HG02981 (cell line): ENCODE results near the gene BIN1.

ENCODE experiments used
- ATAC-seq: cut with Tn5 transposase; IDR thresholded peaks from one replicate; pipeline ENCODE4 v1.9.1; 2021; ENCODE audit warnings: mild to moderate bottlenecking, moderate library complexity; ENCODE audit not compliant: unreplicated experiment

BIN1 gene

DNA sequence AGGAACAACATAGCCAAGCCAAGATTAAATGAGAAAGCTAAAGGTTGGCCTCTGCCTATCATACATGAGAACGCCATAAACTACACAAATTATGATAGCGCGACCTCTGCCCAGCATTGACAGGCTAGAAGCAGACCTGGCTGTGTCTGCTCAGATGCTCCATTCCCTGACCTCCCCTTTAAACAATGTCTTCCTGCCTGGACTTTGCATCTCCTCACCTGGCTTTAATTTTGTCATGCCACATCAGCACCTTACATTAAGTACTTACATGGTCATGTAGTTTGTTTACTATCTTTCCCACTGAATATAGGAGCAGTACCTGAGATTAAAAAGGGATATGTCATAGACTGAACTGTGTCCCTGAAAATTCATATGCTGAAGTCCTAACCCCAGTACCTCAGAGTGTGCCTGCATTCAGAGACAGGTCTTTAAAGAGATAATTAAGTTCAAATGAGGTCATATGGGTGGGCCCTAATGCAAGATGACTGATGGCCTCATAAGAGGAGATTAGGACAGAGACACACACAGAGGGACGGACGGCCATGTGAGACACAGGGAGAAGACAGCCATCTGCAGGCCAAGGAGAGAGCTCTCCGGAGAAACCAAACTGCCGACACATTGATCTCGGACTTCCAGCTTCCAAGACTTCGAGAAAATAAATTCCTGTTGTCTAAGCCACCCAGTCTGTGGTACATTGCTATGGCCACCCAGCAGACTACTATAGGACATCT, 103.7 kb downstream of the BIN1 start:
- no peak for ATAC-seq

DNA sequence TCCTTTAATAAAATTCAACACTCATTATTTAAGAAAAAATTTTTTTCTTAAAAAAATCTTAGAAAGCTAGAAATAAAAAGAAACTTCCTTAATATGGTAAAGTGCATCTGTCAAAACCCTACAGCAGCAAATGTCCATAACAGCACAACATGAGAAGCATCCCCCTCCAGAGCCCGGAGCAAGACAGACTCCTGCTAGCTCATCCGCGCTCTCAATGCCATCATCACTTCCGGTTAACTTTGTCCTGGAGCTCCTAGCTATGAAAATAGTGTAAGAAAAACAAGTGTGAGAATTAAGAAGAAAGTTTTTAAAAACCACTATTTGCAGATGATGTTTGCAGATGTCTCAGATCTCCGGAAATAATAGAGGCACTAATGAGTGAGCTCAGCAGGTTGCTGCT, 105.2 kb downstream of the BIN1 start:
- no peak for ATAC-seq

DNA sequence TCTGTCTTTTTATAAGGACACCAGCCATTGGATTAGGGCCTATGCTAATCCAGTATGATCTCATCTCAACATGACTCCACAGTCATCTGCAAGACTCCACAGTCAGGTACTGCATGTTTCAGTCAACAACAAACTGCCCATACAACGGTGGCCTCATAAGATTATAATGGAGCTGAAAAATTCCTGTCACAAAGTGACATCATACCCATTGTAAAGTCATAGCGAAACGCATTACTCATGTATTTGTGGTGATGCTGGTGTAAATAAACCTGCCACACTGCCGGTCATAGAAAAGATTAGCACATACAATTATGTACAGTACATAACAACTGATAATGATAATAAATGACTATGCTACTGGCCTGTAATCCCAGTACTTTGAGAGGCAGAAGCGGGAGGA, 106.0 kb downstream of the BIN1 start:
- no peak for ATAC-seq

DNA sequence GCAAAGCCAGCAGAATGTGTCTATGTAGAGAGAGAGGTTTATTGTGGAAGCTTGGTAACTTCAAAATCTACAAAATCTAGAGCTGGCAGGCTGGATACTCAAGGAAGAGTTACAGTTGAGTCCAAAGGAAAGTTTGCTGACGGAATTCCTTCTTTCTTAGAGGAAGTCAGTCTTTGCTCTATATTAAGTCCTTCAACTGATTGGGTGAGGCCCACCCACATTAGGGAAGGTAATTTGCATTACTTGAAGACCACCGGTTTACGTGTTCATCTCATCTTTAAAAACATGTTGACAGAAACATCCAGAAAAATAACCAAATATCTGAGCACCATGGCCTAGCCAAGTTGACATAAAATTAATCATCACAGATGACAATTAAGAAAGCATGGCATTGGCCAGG, 106.8 kb downstream of the BIN1 start:
- ATAC-seq: no peak

GRCh38 chr2:126999106-126999756, 107.7 kb downstream of the BIN1 start:
- ATAC-seq: no peak

GRCh38 chr2:126998486-126998885, 108.5 kb downstream of the BIN1 start:
- no peak for ATAC-seq
